ENCODE measurements around the gene PFN3.

The PFN3 gene

GRCh38 chr5:177399997-177400868, at the start of gene PFN3:
Gene PFN3 (minus strand): TSS chr5:177400661. CDS start chr5:177400576, 85 bp downstream.
- no peak for DNase-seq

GRCh38 chr5:177449140-177450061, 48.9 kb upstream of the PFN3 start:
- no peak for DNase-seq

DNA sequence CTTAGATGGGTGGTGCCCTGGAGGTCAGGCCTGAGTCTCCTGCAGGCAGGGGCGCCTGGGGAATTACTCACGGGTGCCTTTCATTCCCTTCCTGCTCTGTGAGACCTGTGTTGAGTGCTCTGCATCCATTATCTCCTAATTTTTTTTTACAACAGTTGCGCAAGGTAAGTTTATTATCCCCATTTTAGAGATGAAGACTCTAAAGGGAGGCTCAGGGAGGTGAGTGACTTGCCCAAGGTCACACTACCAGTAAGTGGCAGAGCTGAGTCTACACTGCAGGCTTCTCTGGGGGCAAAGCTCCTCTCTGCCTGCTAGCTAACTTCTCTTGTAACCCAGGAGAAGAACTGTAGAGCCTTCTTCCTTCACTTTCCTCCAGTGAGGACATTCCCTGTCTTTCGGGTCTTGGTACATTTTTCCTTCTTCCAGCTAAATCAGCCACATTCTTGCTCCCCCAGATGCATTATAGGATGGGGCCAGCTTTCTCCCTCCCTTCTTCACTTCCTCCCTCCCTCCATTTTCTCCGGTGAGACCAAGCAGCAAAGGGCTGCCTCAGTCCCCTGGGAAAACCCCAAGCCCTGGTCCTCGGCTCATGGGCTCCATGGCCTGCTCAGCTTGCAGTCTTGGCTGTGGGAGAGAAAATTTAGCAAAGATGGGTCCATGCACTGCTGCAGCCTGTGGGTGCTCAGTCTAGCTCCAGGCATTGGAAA, 47.9 kb upstream of the PFN3 start:
- no peak for DNase-seq

DNA sequence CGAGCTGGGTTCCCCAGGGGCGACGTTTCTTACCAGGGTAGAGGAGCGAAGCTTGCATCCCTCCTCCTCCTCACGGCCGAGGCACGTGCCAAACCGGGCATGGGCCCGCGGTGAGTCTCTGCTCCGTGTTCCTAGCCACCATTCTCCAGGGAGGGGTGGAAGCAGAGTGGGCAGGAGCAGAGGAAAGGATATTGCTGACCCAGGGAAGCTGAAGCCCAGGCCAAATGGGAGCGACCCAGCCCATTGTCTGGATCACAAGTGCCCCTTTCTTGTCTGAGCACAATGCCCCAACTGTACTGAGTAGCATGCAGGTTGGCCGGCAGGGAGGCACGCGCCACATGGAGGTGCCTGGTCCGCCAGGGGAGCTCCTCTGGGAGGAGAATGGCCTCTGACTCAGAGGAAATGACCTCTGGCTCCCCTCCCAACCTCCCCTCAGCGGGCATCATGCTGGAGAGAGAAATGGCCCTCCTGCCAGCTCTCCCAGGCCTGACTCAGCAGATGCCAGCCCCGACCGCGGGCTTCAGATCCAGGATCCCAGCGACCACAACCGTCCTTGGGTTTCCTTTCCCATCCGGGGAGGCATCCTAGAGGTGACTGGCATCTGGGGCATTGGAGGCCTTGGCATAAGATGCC, 47.3 kb upstream of the PFN3 start:
- DNase-seq, result no peak

DNA sequence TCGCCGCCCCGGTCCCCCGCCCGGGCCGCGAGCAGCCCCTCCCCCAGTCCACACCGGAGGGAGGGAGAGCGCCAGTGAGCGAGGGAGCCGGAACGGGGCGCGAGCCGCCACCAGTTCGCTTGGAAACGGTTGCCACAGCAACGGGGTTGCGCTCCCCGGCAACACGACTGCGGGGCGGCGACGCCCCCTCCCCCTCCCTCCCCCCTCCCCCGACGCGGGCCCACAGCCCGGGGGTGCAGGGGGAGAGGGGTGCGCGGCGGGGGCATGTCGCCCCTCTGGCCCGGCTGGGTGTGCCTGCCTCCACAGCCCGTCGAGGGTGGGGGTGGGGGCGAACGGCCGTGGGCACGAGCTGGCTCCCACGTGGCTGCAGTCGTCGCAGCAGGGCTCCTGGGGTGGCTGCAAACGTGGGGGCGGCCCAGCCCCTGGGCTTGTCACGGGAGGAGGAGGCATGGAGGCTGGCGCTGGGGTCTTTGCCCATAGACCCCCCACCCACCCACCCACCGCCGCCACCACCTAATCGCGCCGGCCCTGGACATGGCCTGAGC, 46.7 kb upstream of the PFN3 start:
- DNase-seq, result peak; percentile 2

GRCh38 chr5:177446200-177447065, 46.0 kb upstream of the PFN3 start, which contains the start of gene PRR7:
Gene PRR7 (plus strand): TSS chr5:177446814. CDS start chr5:177455068, 8,254 bp downstream.
- DNase-seq, result no peak

- DNase-seq, result no peak
These were observed 45.4 kb upstream of the PFN3 start for GRCh38 chr5:177445917-177446199.

DNA sequence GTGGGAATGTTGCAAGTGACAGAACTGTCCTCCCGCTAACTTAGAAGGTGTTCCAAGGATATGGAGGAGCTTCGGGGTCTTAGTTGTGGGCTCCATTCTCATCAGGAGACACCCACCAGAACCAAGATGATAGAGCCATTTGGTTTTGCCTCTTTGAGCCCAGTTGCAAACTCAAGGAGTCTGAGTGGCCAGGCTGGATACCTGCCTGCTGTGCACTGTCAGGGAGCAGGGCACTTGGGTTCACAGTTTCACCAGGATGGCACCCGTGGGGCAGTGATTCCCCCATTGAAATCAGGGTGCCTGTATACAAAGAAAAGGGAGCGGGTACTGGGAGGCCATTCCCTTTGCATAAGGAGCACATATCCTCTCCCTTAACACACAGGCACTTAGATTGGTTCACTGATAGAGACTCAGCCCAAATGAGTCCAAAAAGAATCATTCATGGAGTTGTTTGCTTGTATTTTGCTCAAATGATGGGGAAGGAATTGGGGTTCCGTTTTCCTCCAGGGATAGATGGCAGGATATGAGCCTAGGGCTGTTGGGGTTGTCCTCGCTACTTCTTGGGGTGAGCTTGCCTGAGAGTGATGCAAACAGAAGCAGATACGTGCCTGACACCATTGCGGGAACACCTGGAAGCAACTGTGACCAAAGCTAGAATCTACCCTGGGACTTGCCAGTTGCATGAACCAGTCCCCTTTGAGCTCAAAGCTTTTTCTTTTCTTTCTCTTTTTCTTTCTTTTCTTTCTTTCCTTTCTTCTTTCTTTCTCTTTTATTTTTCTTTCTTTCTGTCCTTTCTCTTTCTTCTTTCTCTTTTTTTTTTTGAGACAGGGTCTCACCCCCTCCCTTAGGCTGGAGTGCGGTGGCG, 44.8 kb upstream of the PFN3 start:
- DNase-seq, result no peak

- DNase-seq, result no peak
These were observed 43.9 kb upstream of the PFN3 start for GRCh38 chr5:177444106-177445051.

DNA sequence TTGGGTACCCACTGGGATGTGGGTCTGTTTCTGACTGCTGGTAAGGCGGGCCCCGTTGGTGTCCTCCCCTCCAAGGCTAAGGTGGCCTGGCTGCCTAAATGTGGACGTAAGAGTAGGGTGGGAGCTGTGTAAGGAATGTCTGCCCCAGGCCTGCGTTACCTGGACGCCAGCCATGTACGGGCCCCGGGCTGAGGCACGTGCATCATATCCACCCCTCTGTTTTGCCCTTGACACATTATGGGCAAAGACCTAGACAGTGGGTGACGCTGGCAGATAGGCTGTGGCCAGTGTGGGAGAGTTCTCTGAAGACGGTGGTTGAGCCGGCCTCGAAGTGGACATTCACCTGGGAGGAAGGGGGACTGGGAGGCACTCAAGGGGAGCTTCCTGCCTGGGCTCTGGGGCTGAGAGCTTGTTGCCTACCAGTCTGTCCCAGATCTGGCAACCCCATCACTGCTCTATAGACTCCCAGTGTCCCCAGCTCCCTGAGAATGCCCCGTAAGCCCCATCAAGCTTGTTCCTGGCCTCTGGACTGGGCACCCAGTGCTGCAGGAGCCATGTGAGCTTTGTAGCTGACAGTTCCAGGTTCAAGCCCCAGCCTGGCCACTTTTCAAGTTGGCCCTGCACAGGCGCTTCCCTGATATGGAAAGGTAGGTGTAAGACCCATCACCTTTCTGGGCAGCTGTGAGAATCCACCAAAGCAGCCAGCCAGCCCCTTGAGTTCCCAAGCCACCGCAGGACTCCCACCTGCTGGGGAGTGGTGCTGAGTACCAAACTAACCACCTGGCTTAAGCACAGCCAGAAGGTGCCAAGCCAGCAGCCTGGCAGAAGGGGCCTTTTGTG, 42.9 kb upstream of the PFN3 start:
- no peak for DNase-seq

- DNase-seq, result no peak
These were observed 41.8 kb upstream of the PFN3 start for GRCh38 chr5:177442066-177442826.

DNA sequence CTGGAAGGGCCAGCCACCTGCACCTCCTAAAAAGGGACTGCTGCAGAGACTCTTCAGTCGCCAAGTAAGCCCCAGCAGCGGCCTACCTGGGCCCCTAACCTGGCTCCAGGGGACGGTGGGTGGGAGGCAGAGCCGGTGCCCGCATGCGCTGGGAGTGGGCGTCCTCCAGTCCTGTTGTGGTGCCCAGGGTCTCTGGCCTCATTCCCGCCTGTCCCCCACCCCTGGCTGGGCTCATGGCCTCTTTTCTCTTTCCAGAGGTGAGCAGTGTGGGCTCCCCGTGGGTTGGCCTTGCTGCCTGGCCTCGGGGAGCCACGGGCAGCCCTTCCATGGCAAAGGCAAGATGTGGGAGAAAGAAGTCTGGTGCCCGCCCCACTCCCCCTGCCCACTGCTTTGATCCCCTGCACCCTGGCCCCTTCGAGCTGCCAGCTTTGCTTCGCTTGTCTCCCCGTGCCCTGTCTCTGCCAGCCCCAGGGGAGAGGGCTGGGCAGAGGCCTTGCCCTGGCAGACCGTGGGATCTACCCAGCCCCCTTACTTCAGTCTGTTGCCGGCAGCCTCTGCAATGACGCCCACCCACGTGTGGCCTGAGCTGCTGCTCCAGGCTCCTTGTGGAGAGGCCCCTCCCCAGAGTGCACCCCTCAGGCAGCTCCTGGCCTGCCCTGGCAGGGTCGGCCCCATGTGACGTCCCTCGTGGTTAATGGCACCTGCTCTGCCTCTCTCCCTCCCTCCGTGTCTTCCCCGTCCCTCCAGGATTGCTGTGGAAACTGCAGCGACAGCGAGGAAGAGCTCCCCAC, 40.7 kb upstream of the PFN3 start:
- no peak for DNase-seq

DNA sequence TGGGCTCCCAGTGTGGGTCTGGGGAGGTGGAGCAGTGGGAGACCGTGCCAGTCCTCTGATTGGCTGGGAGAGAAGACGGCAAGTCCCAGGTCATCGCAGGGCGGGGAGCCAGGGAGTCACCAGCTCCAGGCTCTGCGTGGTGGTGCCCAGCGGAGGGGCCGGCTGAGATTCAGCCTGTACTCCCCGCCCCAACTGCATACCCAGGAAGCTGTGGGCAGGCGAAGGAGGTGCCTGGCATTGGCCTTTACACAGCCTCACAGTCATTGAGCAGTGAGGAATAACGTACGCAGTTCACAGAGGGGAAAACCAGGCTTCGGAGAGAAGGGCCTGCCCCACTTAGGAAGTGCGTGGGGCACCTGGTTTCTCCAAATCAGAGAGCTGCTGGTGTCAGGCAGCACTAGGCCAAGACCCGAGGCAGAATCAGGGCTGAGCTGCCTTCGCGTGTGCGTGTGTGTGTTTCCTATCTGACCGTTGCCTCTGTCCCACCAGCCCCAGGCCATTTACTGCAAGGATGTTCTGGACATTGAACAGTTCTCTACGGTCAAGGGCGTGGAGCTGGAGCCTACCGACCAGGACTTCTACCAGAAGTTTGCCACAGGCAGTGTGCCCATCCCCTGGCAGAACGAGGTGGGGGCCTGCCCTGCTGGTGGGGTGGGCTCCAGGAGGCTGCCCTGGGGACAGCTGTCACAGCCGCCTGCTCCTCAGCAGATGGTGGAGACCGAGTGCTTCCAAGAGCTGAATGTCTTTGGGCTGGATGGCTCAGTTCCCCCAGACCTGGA, 39.9 kb upstream of the PFN3 start:
- DNase-seq, result no peak

DNA sequence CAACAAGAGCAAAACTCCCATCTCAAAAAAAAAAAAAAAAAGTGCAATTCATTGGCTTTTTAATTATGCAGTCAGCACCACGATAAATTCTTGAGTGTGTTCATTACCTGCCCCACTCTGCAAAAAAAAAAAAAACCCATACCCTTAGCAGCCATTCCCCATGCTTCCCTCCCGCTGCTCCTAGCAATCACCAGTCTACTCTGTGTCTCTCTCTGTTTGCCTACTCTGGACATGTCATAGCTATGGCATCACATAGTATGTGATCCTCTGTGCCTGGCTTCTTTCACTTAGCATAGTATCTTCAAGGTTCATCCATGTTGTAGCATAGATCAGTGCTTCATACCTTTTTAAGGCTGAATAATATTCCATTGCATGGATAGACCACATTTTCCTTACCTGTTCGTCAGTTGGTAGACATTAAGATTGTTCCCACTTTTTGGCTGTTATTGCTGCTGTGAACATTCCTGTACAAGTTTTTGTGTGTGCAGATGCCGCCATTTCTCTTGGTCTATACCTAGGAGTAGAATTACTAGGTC, 39.1 kb upstream of the PFN3 start:
- DNase-seq, result no peak

GRCh38 chr5:177438468-177438867, 38.0 kb upstream of the PFN3 start:
- no peak for DNase-seq

DNA sequence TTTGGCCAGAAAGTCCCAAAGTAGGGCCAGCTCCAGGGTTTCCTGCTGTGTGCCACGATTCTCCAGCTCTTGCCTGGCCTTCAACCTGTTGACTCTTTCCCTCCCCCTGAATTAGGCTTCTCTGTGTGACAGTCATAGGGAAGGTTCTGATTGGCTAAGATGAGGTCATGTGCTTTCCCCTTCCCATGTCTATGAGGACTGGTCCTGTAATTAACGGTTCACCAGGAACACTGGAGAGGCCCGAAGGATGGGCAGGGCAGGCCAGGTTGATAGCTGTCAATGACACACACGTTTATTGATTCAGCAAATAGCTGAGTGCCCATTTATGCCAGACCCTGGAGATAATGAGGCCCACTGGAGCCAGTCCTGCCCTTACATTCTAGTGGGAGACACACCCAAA, 37.2 kb upstream of the PFN3 start:
- no peak for DNase-seq

All from NCI-H187 treated with DMSO at 0.1 percent for 48 hours (cell line).